ENCODE data around the gene BRIP1.

DNA sequence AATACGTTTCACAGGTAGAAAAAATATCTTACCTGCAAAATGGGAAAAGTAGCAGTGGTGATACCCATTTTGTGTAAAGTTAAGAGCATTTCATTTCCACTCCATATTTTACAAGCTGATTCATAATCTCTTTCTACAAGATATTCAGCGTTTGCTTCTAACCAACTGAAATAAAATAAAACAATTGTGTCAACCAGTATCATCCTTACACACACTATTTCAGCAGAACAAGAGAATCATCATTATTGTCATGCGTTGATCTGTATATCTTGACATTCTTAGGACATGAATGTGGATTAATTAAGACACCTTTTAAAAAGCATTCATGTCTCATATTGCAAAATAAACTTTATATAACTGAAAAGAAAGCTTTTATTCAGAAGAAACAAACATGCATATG is 69.8 kb downstream of the BRIP1 start:
- TF ChIP-seq, protein P1, sequence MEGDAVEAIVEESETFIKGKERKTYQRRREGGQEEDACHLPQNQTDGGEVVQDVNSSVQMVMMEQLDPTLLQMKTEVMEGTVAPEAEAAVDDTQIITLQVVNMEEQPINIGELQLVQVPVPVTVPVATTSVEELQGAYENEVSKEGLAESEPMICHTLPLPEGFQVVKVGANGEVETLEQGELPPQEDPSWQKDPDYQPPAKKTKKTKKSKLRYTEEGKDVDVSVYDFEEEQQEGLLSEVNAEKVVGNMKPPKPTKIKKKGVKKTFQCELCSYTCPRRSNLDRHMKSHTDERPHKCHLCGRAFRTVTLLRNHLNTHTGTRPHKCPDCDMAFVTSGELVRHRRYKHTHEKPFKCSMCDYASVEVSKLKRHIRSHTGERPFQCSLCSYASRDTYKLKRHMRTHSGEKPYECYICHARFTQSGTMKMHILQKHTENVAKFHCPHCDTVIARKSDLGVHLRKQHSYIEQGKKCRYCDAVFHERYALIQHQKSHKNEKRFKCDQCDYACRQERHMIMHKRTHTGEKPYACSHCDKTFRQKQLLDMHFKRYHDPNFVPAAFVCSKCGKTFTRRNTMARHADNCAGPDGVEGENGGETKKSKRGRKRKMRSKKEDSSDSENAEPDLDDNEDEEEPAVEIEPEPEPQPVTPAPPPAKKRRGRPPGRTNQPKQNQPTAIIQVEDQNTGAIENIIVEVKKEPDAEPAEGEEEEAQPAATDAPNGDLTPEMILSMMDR (IDR thresholded peaks at IDR 0.05): no peak
- TF ChIP-seq POLR2A (IDR thresholded peaks at IDR 0.05): no peak

Measured in lower leg skin (tissue), 3 donors.